Lung (tissue), 16 donors: ENCODE measurements around the gene CEP20. TPM values are rescaled to one million over a fixed set of nuclear protein-coding genes. Genes with fewer than 3 reads are reported as not detected.
A peak's percentile ranks its signal among the peaks of the same experiment; 100 is the strongest.
"Not testable (repeated sequence)": the region's sequence is repeated elsewhere in the genome, so short reads cannot be mapped to it uniquely, and the experiment has no call there.

Experiments used
- ATAC-seq: fragments of 200-7000 bp; cut with Tn5 transposase; one replicate; pipeline ENCODE4 v1.9.1; 2020; ENCODE audit warnings: moderate number of reproducible peaks; ENCODE audit not compliant: insufficient read depth, low FRiP score
- DNase-seq, 3 donors: peaks; one replicate each; pipeline ENCODE4 v3.0.0-alpha.2; 2013 to 2017
- H3K27ac ChIP-seq, 2 donors: one replicate each; pipeline ENCODE4 v1.5.1; 2013; ENCODE audit warnings: mild to moderate bottlenecking in 2 of 2, moderate library complexity in 2 of 2, control low read depth in 1 of 2, inconsistent platforms in 1 of 2, low read depth in 1 of 2, low read length in 1 of 2
- H3K27me3 ChIP-seq, 3 donors: one replicate each; pipeline ENCODE4 v1.5.1; 2013; ENCODE audit warnings: low read length in 2 of 3; ENCODE audit not compliant: control insufficient read depth in 3 of 3, insufficient read depth in 3 of 3
- H3K36me3 ChIP-seq, 4 donors: one replicate each; pipeline ENCODE4 v1.5.1; 2013; ENCODE audit warnings: low read length in 4 of 4, mild to moderate bottlenecking in 1 of 4, moderate library complexity in 1 of 4; ENCODE audit not compliant: control insufficient read depth in 4 of 4, insufficient read depth in 4 of 4
- H3K4me1 ChIP-seq, 5 donors: one replicate each; pipeline ENCODE4 v1.5.1; 2013; ENCODE audit warnings: low read length in 5 of 5, mild to moderate bottlenecking in 2 of 5, moderate library complexity in 1 of 5; ENCODE audit not compliant: control insufficient read depth in 5 of 5, insufficient read depth in 5 of 5
- H3K4me3 ChIP-seq: one replicate; pipeline ENCODE4 v1.5.1; 2013; ENCODE audit warnings: mild to moderate bottlenecking, control low read depth, moderate library complexity
- H3K9ac ChIP-seq, 2 donors: one replicate each; pipeline ENCODE4 v1.5.1; 2013; ENCODE audit warnings: low read length in 2 of 2, control low read depth in 1 of 2; ENCODE audit not compliant: insufficient read depth in 1 of 2
- H3K9me3 ChIP-seq, 4 donors: one replicate each; pipeline ENCODE4 v1.5.1; 2013; ENCODE audit warnings: low read length in 3 of 4, mild to moderate bottlenecking in 1 of 4, moderate library complexity in 1 of 4; ENCODE audit not compliant: control insufficient read depth in 4 of 4, insufficient read depth in 3 of 4
- CTCF ChIP-seq: IDR thresholded peaks from 2 replicates; pipeline ENCODE4 v1.5.1; 2012; ENCODE audit warnings: mild to moderate bottlenecking; ENCODE audit errors: control extremely low read depth, extremely low read depth
- WGBS, 2 donors: extraction: QIAGEN DNeasy Blood & Tissue Kit; methylation state at CpG; one replicate each; pipeline ENCODE4 v1.1.7; 2013; 5-methylcytosine and 5-hydroxymethylcytosine counted together
- long read RNA-seq, 5 donors: transcript quantifications; one replicate each; lab custom pipeline, GENCODE V29; 2026
- polyA plus RNA-seq, 2 donors: library from polyadenylated mRNA; stranded (reverse); fragments of 200-250 nt; gene quantifications; one replicate each; pipeline ENCODE4 v1.2.1, GENCODE V29; 2013
- total RNA-seq, 2 donors: library from RNA; depleted of rRNA in 1 of 2; stranded (reverse); fragments of >200 nt in 1 of 2; gene quantifications; one replicate each; pipeline ENCODE4 v1.2.1, GENCODE V29; 2014 to 2021
- donor health status: control.
- donor health status: control.
- donor health status: Bipolar disorder and iron deficiency.
- donor health status: healthy.
- donor health status: DM: yes; HTN: yes; CAD: no.

The CEP20 gene, protein sequence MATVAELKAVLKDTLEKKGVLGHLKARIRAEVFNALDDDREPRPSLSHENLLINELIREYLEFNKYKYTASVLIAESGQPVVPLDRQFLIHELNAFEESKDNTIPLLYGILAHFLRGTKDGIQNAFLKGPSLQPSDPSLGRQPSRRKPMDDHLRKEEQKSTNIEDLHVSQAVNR
- 10 to 100 TPM; 24.7 to 38.5 TPM for total RNA-seq
- polyA plus RNA-seq = 10 to 100 TPM; 19.0 to 22.9 TPM
- long read RNA-seq, donor 1, transcript FOPNL-201 (5 exons, 2,275 nt) = major isoform, 25 of 27 reads
- long read RNA-seq, donor 1, partial matches to known transcripts = 0 of 27 reads
- long read RNA-seq, donor 1, other reads (novel, unspliced or antisense) = 0 of 27 reads
- long read RNA-seq, donor 2, transcript FOPNL-201 (5 exons, 2,275 nt) = major isoform, 12 of 13 reads
- long read RNA-seq, donor 2, partial matches to known transcripts = 0 of 13 reads
- long read RNA-seq, donor 2, other reads (novel, unspliced or antisense) = 0 of 13 reads
- long read RNA-seq, donor 3, transcript FOPNL-201 (5 exons, 2,275 nt) = major isoform, 9 of 10 reads
- long read RNA-seq, donor 3, partial matches to known transcripts = 0 of 10 reads
- long read RNA-seq, donor 3, other reads (novel, unspliced or antisense) = 0 of 10 reads
- long read RNA-seq, donor 4, transcript FOPNL-201 (5 exons, 2,275 nt) = major isoform, 6 of 7 reads
- long read RNA-seq, donor 4, partial matches to known transcripts = 0 of 7 reads
- long read RNA-seq, donor 4, other reads (novel, unspliced or antisense) = 0 of 7 reads
- long read RNA-seq, donor 5, transcript FOPNL-201 (5 exons, 2,275 nt) = major isoform, 22 of 23 reads
- long read RNA-seq, donor 5, partial matches to known transcripts = 0 of 23 reads
- long read RNA-seq, donor 5, other reads (novel, unspliced or antisense) = 0 of 23 reads

- peak within 1 kb of the TSS; percentile 70 to 97 for H3K27ac ChIP-seq
- no peaks in the 10 kb centered on the region for H3K27me3 ChIP-seq
- peaks cover 5 to 15% (median 12%) of the 10 kb centered on the region in 5 donors for H3K4me1 ChIP-seq
- H3K9me3 ChIP-seq = no peaks in the 10 kb centered on the region
- ATAC-seq (peak; percentile 99), DNase-seq (peak; percentile 99)
- 0% methylated on average over 40 to 41 of the region's 41 CpGs for WGBS, 2 donors
- H3K9ac ChIP-seq = peak within 1 kb of the TSS; percentile 55 to 85
- no peak for TF ChIP-seq CTCF
- H3K4me3 ChIP-seq = peak within 1 kb of the TSS; percentile 90
- H3K36me3 ChIP-seq = peaks cover 2 to 4% (median 2%) of the 10 kb centered on the region in 4 donors
These were observed at the start of gene CEP20 for GRCh38 chr16:15888072-15888976. TSS of gene CEP20 (minus strand) at chr16:15888603. CDS start at chr16:15888585, 18 bp downstream.

DNA sequence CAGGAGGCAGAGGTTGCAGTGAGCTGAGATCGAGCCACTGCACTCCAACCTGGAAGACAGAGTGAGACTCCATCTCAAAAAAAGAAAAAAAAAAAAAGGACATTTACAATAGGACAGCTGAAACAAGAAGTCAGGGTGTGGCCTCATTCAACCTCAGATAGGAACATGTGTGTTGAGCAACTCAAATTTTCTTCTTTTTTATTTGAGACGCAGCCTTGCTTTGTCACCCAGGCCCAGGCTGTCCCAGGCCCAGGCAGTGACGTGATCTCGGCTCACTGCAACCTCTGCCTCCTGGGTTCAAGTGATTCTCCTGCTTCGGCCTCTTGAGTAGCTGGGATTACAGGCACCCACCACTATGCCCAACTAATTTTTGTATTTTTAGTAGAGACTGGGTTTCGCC is 48.4 kb upstream of the CEP20 start:
- not testable (repeated sequence) for H3K9me3 ChIP-seq, H3K27me3 ChIP-seq, H3K4me3 ChIP-seq, H3K4me1 ChIP-seq, DNase-seq, H3K9ac ChIP-seq, H3K27ac ChIP-seq, H3K36me3 ChIP-seq, ATAC-seq
- 65 to 80% methylated on average over 6 of the region's 6 CpGs for WGBS, 2 donors

- TF ChIP-seq CTCF = no peak
- no peak for ATAC-seq
- Histone ChIP-seq H3K9ac (no peak overlapping the region), H3K9me3 (no peaks in the 10 kb centered on the region), H3K4me1 (no peaks in the 10 kb centered on the region), H3K27me3 (no peaks in the 10 kb centered on the region), H3K36me3 (no peaks in the 10 kb centered on the region), H3K27ac (no peak overlapping the region), H3K4me3 (no peak overlapping the region)
- no peak for DNase-seq
These were observed 46.6 kb upstream of the CEP20 start for GRCh38 chr16:15934991-15935390.
